GM23338 (cell line): Measurements from ENCODE around the gene CNPPD1.
"Not testable (repeated sequence)": the region's sequence is repeated elsewhere in the genome, so short reads cannot be mapped to it uniquely, and the experiment has no call there.

ENCODE experiments used
- CREB1 ChIP-seq: fragments of 250-450 bp; sonication (Bioruptor Pico); IDR thresholded peaks from 2 replicates; pipeline ENCODE4 v1.5.0; 2020; ENCODE audit warnings: low read depth, mild to moderate bottlenecking, moderate library complexity
- CTCF ChIP-seq, 2 experiments: fragments of 200-600 bp in 1 of 2; sonication (generic) in 1 of 2; conservative IDR thresholded peaks; 2 replicates each; pipeline versions ENCODE4 v1.5.1 to v1.6.1; 2016 to 2017; ENCODE audit warnings: antibody characterized with exemption in 2 of 2, low read depth in 2 of 2, mild to moderate bottlenecking in 2 of 2, moderate library complexity in 1 of 2
- EZH2 ChIP-seq: fragments of 200-600 bp; sonication (generic); IDR thresholded peaks from one replicate; pipeline ENCODE4 v1.8.0; 2017; ENCODE audit warnings: antibody characterized with exemption, mild to moderate bottlenecking, low read depth; ENCODE audit not compliant: unreplicated experiment
- EZH2phosphoT487 ChIP-seq: fragments of 200-600 bp; sonication (generic); IDR thresholded peaks from one replicate; pipeline ENCODE4 v1.8.1; 2018; ENCODE audit warnings: antibody characterized with exemption; ENCODE audit not compliant: unreplicated experiment
- POLR2AphosphoS5 ChIP-seq: IDR thresholded peaks from 2 replicates; pipeline ENCODE4 v1.6.1; 2016; ENCODE audit warnings: antibody characterized with exemption, low read depth

- 0 out of 4 replicates have a peak, but pooled peaks of 1 of the 2 experiments have one; percentile 8 for TF ChIP-seq CTCF (conservative IDR thresholded peaks at IDR 0.05; ENCODE audit: low read depth in 2 of 2)
- not testable (repeated sequence) for TF ChIP-seq POLR2AphosphoS5; CREB1 (CRISPR knock-in tag); EZH2phosphoT487; EZH2
Measured at GRCh38 chr2:219201331-219201730, 24.6 kb upstream of the CNPPD1 start.
